ENCODE measurements around the gene DNAH17. TPM values are rescaled to one million over a fixed set of nuclear protein-coding genes. Genes with fewer than 3 reads are reported as not detected.

DNAH17 gene
- total RNA-seq, 1 experiment from 2014 or later = 0.18 TPM

- intact Hi-C loops (cut with micrococcal nuclease; ENCODE audit: unreplicated experiment) = no loop called here
- CTCF ChIA-PET = interaction anchor here (0.6 kb wide), 1 partner anchor 16 kb away, joined by 3 read pairs; no protein-coding TSS in a partner anchor
- no TSS peak for BruUV-seq (replicated peaks)
Observed at GRCh38 chr17:78401891-78402290, 175.3 kb downstream of the DNAH17 start.

GRCh38 chr17:78401246-78401645 is 175.9 kb downstream of the DNAH17 start:
- ATAC-seq = no peak
- in situ Hi-C loops (cut with HindIII; ENCODE audit: low pct_unique_long_range_greater_than_20kb, low sequenced_read_pairs) = no loop called here
- POLR2A ChIA-PET = no interaction called here

More at GRCh38 chr17:78401891-78402290, 175.3 kb downstream of the DNAH17 start:
- H3K36me3 ChIP-seq (ENCODE audit: control insufficient read depth, insufficient read depth, low read length) = peaks cover 13% of the 10 kb centered on the region
- TF ChIP-seq CTCF (IDR thresholded peaks at IDR 0.05) = no peak
- TF ChIP-seq SIN3A (IDR thresholded peaks at IDR 0.05; ENCODE audit: borderline replicate concordance, insufficient read depth, low read depth, low read length) = no peak
- no peak for TF ChIP-seq REST (IDR thresholded peaks at IDR 0.05; ENCODE audit: insufficient read depth in 1 of 2, low read depth in 2 of 2, low read length in 1 of 2)
- no peak for TF ChIP-seq POLR2AphosphoS5 (IDR thresholded peaks at IDR 0.05; ENCODE audit: low read depth, low read length)
- TF ChIP-seq TCF7L2 (IDR thresholded peaks at IDR 0.05; ENCODE audit: low read depth, low read length) = no peak
- in situ Hi-C loops (cut with HindIII; ENCODE audit: low pct_unique_long_range_greater_than_20kb, low sequenced_read_pairs) = no loop called here
- H3K4me1 ChIP-seq (ENCODE audit: control insufficient read depth, insufficient read depth, low read length) = no peaks in the 10 kb centered on the region
- no peak for DNase-seq (ENCODE audit: low read depth, low spot score)
- no peak overlapping the region for H3K4me3 ChIP-seq (ENCODE audit: low read depth in 2 of 2, low read length in 2 of 2)
- POLR2A ChIA-PET = interaction anchor here (0.5 to 0.6 kb wide), 2 partner anchors 20 to 88 kb away, joined by 3 to 10 read pairs; no protein-coding TSS in a partner anchor
- ATAC-seq = no peak
- H3K27ac ChIP-seq (ENCODE audit: low read length) = no peak overlapping the region
- no peaks in the 10 kb centered on the region for H3K9me3 ChIP-seq (ENCODE audit: control insufficient read depth, insufficient read depth, low read depth, low read length)
- H3K27me3 ChIP-seq (ENCODE audit: control insufficient read depth, insufficient read depth, low read length) = no peaks in the 10 kb centered on the region

More at GRCh38 chr17:78401246-78401645, 175.9 kb downstream of the DNAH17 start:
- no peak for TF ChIP-seq REST (IDR thresholded peaks at IDR 0.05; ENCODE audit: insufficient read depth in 1 of 2, low read depth in 2 of 2, low read length in 1 of 2)
- TF ChIP-seq POLR2AphosphoS5 (IDR thresholded peaks at IDR 0.05; ENCODE audit: low read depth, low read length) = no peak
- no peak for TF ChIP-seq CTCF (IDR thresholded peaks at IDR 0.05)
- TF ChIP-seq SIN3A (IDR thresholded peaks at IDR 0.05; ENCODE audit: borderline replicate concordance, insufficient read depth, low read depth, low read length) = no peak
- no peak for TF ChIP-seq TCF7L2 (IDR thresholded peaks at IDR 0.05; ENCODE audit: low read depth, low read length)
- DNase-seq (ENCODE audit: low read depth, low spot score) = no peak
- H3K4me3 ChIP-seq (ENCODE audit: low read depth in 2 of 2, low read length in 2 of 2) = no peak overlapping the region
- no TSS peak for BruUV-seq (replicated peaks)
- H3K27ac ChIP-seq (ENCODE audit: low read length) = no peak overlapping the region
- H3K27me3 ChIP-seq (ENCODE audit: control insufficient read depth, insufficient read depth, low read length) = no peaks in the 10 kb centered on the region
- H3K9me3 ChIP-seq (ENCODE audit: control insufficient read depth, insufficient read depth, low read depth, low read length) = no peaks in the 10 kb centered on the region
- CTCF ChIA-PET = interaction anchor here (0.5 to 0.6 kb wide), 2 partner anchors 17 to 219 kb away, joined by 3 to 10 read pairs; no protein-coding TSS in a partner anchor
- H3K36me3 ChIP-seq (ENCODE audit: control insufficient read depth, insufficient read depth, low read length) = peaks cover 17% of the 10 kb centered on the region
- intact Hi-C loops (cut with micrococcal nuclease; ENCODE audit: unreplicated experiment) = no loop called here
- no peaks in the 10 kb centered on the region for H3K4me1 ChIP-seq (ENCODE audit: control insufficient read depth, insufficient read depth, low read length)
